ENCODE data around the gene RBKS.

Gene RBKS

DNA sequence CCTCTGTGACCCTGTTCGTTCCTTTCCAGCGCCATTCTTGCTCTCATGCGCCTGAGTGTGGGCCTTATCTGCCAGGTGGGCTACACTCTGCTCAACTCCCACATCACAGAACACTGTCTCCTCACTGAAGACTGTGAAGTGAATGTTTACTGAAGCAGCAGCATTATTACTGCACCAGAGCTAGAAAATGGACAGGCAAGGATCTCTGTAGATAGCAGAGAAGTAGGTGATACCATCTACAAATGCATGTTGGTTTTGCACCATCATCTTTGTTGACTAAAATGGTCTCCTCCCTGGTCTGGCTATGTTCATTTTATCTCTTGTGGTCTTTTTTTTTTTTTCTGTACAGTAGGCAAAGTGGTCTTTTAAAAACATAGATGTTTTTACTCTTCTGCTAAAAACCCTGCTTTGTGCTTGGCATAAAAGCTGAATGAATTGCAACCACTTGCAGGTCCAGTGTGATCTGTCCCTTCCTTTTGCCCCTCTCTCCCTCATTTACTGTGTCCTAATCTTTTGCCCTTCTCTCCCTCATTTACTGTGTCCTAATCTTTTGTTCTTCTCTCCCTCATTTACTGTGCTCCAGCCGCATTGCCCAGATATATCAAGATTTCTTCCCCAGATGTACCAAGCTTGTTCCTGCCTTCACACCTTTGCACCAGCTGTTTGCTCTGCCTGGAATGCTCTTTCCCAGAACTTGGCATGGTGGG lies 35.7 kb upstream of the RBKS start:
- no peaks in the 10 kb centered on the region for H3K9me3 ChIP-seq (ENCODE audit: severe bottlenecking)
- TF ChIP-seq, protein P1, sequence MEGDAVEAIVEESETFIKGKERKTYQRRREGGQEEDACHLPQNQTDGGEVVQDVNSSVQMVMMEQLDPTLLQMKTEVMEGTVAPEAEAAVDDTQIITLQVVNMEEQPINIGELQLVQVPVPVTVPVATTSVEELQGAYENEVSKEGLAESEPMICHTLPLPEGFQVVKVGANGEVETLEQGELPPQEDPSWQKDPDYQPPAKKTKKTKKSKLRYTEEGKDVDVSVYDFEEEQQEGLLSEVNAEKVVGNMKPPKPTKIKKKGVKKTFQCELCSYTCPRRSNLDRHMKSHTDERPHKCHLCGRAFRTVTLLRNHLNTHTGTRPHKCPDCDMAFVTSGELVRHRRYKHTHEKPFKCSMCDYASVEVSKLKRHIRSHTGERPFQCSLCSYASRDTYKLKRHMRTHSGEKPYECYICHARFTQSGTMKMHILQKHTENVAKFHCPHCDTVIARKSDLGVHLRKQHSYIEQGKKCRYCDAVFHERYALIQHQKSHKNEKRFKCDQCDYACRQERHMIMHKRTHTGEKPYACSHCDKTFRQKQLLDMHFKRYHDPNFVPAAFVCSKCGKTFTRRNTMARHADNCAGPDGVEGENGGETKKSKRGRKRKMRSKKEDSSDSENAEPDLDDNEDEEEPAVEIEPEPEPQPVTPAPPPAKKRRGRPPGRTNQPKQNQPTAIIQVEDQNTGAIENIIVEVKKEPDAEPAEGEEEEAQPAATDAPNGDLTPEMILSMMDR (IDR thresholded peaks at IDR 0.05; ENCODE audit: low read depth, low read length) = no peak
- no peaks in the 10 kb centered on the region for H3K36me3 ChIP-seq
- no peak for DNase-seq
- H3K27ac ChIP-seq = no peak overlapping the region
- no peak overlapping the region for H3K4me3 ChIP-seq (ENCODE audit: low read depth, low read length)
- H3K27me3 ChIP-seq (ENCODE audit: insufficient read depth, low read depth, severe bottlenecking) = no peaks in the 10 kb centered on the region

DNA sequence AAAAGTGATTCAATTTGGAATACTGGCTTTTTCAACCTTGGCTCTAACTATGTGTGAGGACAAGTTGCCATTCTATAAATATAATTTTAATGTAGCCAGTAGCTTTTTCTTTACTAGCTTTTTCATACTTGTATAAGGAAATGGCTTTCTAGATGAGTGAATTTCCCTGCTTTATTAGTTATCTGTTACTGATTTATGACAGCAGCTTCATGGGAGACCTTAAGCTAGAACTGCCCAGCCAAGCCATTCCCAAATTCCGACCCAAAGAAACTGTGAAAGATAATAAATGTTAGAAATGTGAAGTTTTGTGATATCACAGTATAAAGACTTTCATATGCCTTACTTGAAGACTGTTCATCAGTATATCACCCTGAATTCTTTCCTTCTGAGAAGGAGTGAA lies 32.7 kb upstream of the RBKS start:
- no peak for DNase-seq
- TF ChIP-seq, protein P1 (IDR thresholded peaks at IDR 0.05; ENCODE audit: low read depth, low read length) = no peak
- Histone ChIP-seq H3K9me3 (ENCODE audit: severe bottlenecking) (no peaks in the 10 kb centered on the region), H3K36me3 (no peaks in the 10 kb centered on the region), H3K27me3 (ENCODE audit: insufficient read depth, low read depth, severe bottlenecking) (no peaks in the 10 kb centered on the region), H3K27ac (no peak overlapping the region), H3K4me3 (ENCODE audit: low read depth, low read length) (no peak overlapping the region)

DNA sequence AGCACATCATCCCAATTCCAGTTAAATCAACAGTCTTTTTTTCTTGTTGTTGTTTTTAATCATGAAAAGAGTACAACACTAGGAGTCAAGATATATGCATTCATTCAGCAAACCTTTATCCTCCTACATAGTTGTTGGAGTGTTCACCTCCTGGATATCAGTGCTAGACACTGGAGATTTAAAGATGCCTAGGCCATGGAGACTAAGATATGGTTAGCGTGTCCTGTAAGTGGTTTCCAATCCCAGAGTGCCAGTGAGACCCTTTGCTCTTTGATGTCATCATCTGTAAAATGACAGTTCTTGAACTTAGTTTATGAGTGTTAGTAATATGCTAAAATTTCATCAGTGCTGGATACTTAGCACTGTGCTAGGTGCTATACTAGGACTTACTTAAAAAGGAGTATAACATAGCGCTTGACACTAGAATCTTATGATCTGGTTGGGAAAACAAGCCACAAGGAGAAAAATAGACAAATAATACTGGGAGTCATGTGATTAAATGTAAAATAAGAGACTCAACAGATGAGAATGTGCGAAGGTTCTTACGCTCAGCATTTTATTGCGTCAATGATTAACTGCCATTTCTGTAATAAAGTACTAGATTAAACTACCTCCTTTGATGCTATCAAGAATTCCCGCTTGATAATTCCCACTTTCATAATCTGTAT lies 31.8 kb upstream of the RBKS start:
- H3K36me3 ChIP-seq = no peaks in the 10 kb centered on the region
- H3K4me3 ChIP-seq (ENCODE audit: low read depth, low read length) = no peak overlapping the region
- H3K27me3 ChIP-seq (ENCODE audit: insufficient read depth, low read depth, severe bottlenecking) = no peaks in the 10 kb centered on the region
- H3K27ac ChIP-seq = no peak overlapping the region
- TF ChIP-seq, protein P1 (IDR thresholded peaks at IDR 0.05; ENCODE audit: low read depth, low read length) = no peak
- H3K9me3 ChIP-seq (ENCODE audit: severe bottlenecking) = no peaks in the 10 kb centered on the region
- no peak for DNase-seq

DNA sequence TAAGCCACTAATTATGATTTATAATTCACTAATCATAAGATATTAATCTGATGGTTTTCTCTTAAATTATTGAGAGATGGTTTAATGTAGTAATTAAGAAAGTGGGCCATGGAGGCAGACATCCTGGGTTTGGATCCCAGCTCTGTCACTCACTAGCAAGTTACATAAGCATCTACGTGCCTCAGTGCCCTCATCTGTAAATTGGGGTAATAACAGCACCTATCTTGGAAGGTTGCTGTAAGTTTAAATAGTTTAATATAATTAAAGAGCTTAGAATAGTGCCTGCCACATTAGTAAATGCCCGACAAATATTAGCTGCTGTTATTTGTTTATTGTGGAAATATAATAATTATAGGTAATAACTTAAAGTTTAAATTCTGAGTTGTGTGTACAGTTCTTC lies 31.2 kb upstream of the RBKS start:
- DNase-seq = no peak
- no peak overlapping the region for H3K27ac ChIP-seq
- H3K4me3 ChIP-seq (ENCODE audit: low read depth, low read length) = no peak overlapping the region
- no peaks in the 10 kb centered on the region for H3K9me3 ChIP-seq (ENCODE audit: severe bottlenecking)
- H3K27me3 ChIP-seq (ENCODE audit: insufficient read depth, low read depth, severe bottlenecking) = no peaks in the 10 kb centered on the region
- TF ChIP-seq, protein P1 (IDR thresholded peaks at IDR 0.05; ENCODE audit: low read depth, low read length) = no peak
- H3K36me3 ChIP-seq = no peaks in the 10 kb centered on the region

DNA sequence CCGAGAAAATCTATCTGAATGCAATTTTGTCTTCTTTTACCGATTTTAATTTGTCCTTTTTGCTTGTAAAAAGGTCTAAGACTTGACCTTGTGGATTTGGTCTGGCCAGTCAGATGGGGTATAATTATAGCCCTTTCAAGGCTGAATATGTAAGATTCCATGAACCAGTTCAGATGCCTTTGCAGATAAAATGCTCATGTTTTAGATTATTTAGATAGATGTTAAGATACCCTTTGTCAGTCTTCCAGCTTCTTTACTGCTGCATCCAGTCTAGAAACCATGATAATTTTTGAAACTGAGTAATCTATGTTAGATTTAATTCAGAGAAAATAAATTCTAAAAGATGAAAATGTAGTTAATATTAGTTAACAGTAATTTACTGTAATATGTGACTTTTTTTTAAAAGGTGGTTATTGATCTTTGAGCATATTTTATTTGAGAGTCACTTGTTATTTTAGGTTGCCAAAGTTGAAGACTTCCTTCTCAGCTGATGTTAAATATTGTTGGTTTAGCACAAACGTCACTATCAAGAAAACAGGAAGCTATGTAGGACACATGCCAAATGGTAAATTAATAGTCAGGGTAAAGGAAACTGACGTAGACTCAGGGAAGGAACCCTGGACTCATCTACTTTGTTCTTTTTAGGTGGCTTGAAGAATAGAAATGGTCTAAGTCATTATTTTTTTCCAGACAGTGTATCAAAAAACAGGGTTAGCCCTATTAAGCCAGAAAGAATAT lies 30.1 kb upstream of the RBKS start:
- Histone ChIP-seq H3K27me3 (ENCODE audit: insufficient read depth, low read depth, severe bottlenecking) (no peaks in the 10 kb centered on the region), H3K27ac (no peak overlapping the region), H3K9me3 (ENCODE audit: severe bottlenecking) (no peaks in the 10 kb centered on the region), H3K4me3 (ENCODE audit: low read depth, low read length) (no peak overlapping the region), H3K36me3 (no peaks in the 10 kb centered on the region)
- DNase-seq = no peak
- TF ChIP-seq, protein P1 (IDR thresholded peaks at IDR 0.05; ENCODE audit: low read depth, low read length) = no peak

Measured in WERI-Rb-1 (cell line).